ENCODE measurements around the gene SLC25A30. TPM values are rescaled to one million over a fixed set of nuclear protein-coding genes. Genes with fewer than 3 reads are reported as not detected.

Gene SLC25A30
- total RNA-seq, result 10 to 100 TPM; 10.1 to 21.9 (median 11.9) TPM

- DNase-seq (ENCODE audit: low spot score), result peak; percentile 76
Measured at GRCh38 chr13:45417790-45418534, at the start of gene SLC25A30. TSS of gene SLC25A30 (minus strand) at chr13:45418373. CDS start at chr13:45411425, 6,948 bp downstream.

GRCh38 chr13:45466359-45466758 is 48.2 kb upstream of the SLC25A30 start:
- DNase-seq (ENCODE audit: low spot score) (no peak), ATAC-seq (ENCODE audit: low FRiP score) (no peak)
- TF ChIP-seq CTCF (IDR thresholded peaks at IDR 0.05), result no peak

More at GRCh38 chr13:45417790-45418534, at the start of gene SLC25A30:
- TF ChIP-seq CTCF (IDR thresholded peaks at IDR 0.05), result no peak
- ATAC-seq (ENCODE audit: low FRiP score), result peak; percentile 97

GRCh38 chr13:45464687-45465453 is 46.7 kb upstream of the SLC25A30 start, which contains the start of gene COG3:
TSS of gene COG3 (plus strand) at chr13:45464939. CDS start at chr13:45465037, 98 bp downstream.
- TF ChIP-seq CTCF (IDR thresholded peaks at IDR 0.05), result no peak
- DNase-seq (ENCODE audit: low spot score) (peak; percentile 82), ATAC-seq (ENCODE audit: low FRiP score) (peak; percentile 98)

GRCh38 chr13:45464141-45464686 is 46.0 kb upstream of the SLC25A30 start:
- TF ChIP-seq CTCF (IDR thresholded peaks at IDR 0.05), result peak in 1 of 3 donors; percentile 11
- no peak for DNase-seq (ENCODE audit: low spot score)
- ATAC-seq (ENCODE audit: low FRiP score), result no peak

GRCh38 chr13:45456196-45456972 is 38.2 kb upstream of the SLC25A30 start:
- ATAC-seq (ENCODE audit: low FRiP score) (no peak), DNase-seq (ENCODE audit: low spot score) (no peak)
- TF ChIP-seq CTCF (IDR thresholded peaks at IDR 0.05), result no peak

GRCh38 chr13:45454204-45454603 is 36.0 kb upstream of the SLC25A30 start:
- no peak for DNase-seq (ENCODE audit: low spot score)
- TF ChIP-seq CTCF (IDR thresholded peaks at IDR 0.05), result no peak

More at GRCh38 chr13:45454204-45454603, 36.0 kb upstream of the SLC25A30 start:
- ATAC-seq (ENCODE audit: low FRiP score), result no peak
